A549 (cell line): Measurements from ENCODE around the gene TM4SF18. TPM values are rescaled to one million over a fixed set of nuclear protein-coding genes. Genes with fewer than 3 reads are reported as not detected.

Experiments
- ATAC-seq, 2 experiments: fragments of 200-7000 bp in 1 of 2; fragments of >200 bp in 1 of 2; cut with Nextera tagmentation in 1 of 2; cut with Tn5 transposase in 1 of 2; 3 replicates each; pipeline versions ENCODE4 v1.8.0 to v1.9.1; 2018 to 2020; ENCODE audit warnings: mild to moderate bottlenecking in 1 of 2, moderate library complexity in 1 of 2
- CTCF ChIA-PET: fragments of 300-600 bp; sonication (Branson Sonifier 250); formaldehyde crosslinking; extraction: SDS; loops from one replicate; lab custom pipeline; 2021; ENCODE audit warnings: antibody characterized with exemption, inconsistent platforms; lab: Yijun Ruan, JAX
- POLR2A ChIA-PET: fragments of 350-600 bp; formaldehyde crosslinking; extraction: SDS; loops from one replicate; lab custom pipeline; 2021; ENCODE audit warnings: antibody characterized with exemption, inconsistent platforms; lab: Yijun Ruan, JAX
- DNase-seq, 2 experiments: peaks; one replicate each; pipeline versions ENCODE4 v3.0.0 to v3.0.0-alpha.2; 2011 to 2016; ENCODE audit warnings: low read depth in 1 of 2, low spot score in 1 of 2
- FAIRE-seq: peaks from 2 replicates; lab custom pipeline; 2011; peaks lifted over from hg19 to GRCh38; lab: Jason Lieb, UNC
- H3K27ac ChIP-seq, 2 experiments: fragments of >200 bp; sonication (Bioruptor Twin); formaldehyde crosslinking; 3 replicates each; pipeline ENCODE4 v1.5.1; 2016 to 2017
- H3K4me1 ChIP-seq: fragments of >200 bp; sonication (Bioruptor Twin); formaldehyde crosslinking; 3 replicates; pipeline ENCODE4 v1.6.1; 2016
- H3K4me2 ChIP-seq: fragments of >200 bp; sonication (Bioruptor Twin); formaldehyde crosslinking; 3 replicates; pipeline ENCODE4 v1.6.1; 2016
- H3K4me3 ChIP-seq: fragments of >200 bp; sonication (Bioruptor Twin); formaldehyde crosslinking; 3 replicates; pipeline ENCODE4 v1.5.1; 2016
- H3K9me3 ChIP-seq: fragments of >200 bp; sonication (Bioruptor Twin); formaldehyde crosslinking; 3 replicates; pipeline ENCODE4 v1.6.1; 2016
- CHD2 ChIP-seq: fragments of 150-350 bp; IDR thresholded peaks from 2 replicates; pipeline ENCODE4 v1.6.1; 2014; ENCODE audit warnings: low read length; ENCODE audit not compliant: partially characterized antibody
- EHF ChIP-seq: fragments of 250-450 bp; sonication (Bioruptor Pico); IDR thresholded peaks from 2 replicates; pipeline ENCODE4 v1.5.0; 2020; ENCODE audit warnings: mild to moderate bottlenecking
- EHMT2 ChIP-seq: fragments of 200-600 bp; sonication (generic); IDR thresholded peaks from 2 replicates; pipeline ENCODE4 v1.6.1; 2016; ENCODE audit warnings: antibody characterized with exemption, low read depth, mild to moderate bottlenecking, moderate library complexity
- EP300 ChIP-seq, 2 experiments: fragments of >200 bp; sonication (Bioruptor Twin); formaldehyde crosslinking; IDR thresholded peaks; 2 replicates in 1 of 2; 3 replicates in 1 of 2; pipeline ENCODE4 v1.6.1; 2016 to 2017
- HMGXB4 ChIP-seq: fragments of 250-450 bp; sonication (Bioruptor Pico); IDR thresholded peaks from 2 replicates; pipeline ENCODE4 v1.5.0; 2021; ENCODE audit warnings: mild to moderate bottlenecking, moderate library complexity, borderline replicate concordance
- HOXA7 ChIP-seq: fragments of 250-450 bp; sonication (Bioruptor Pico); IDR thresholded peaks from 2 replicates; pipeline ENCODE4 v1.5.0; 2020; ENCODE audit warnings: mild to moderate bottlenecking, moderate library complexity
- HOXB5 ChIP-seq: fragments of 250-450 bp; sonication (Bioruptor Pico); IDR thresholded peaks from 2 replicates; pipeline ENCODE4 v1.5.0; 2020; ENCODE audit warnings: mild to moderate bottlenecking, moderate library complexity
- JUNB ChIP-seq: fragments of >200 bp; sonication (Bioruptor Twin); formaldehyde crosslinking; IDR thresholded peaks from 2 replicates; pipeline ENCODE4 v1.6.1; 2016
- KDM5A ChIP-seq: fragments of 200-600 bp; sonication (generic); IDR thresholded peaks from 2 replicates; pipeline ENCODE4 v1.6.1; 2016; ENCODE audit warnings: antibody characterized with exemption, mild to moderate bottlenecking
- MAZ ChIP-seq: fragments of 150-350 bp; IDR thresholded peaks from 2 replicates; pipeline ENCODE4 v1.6.1; 2014; ENCODE audit warnings: antibody characterized with exemption, low read depth, low read length, borderline replicate concordance
- NFE2L2 ChIP-seq: fragments of 150-350 bp; conservative IDR thresholded peaks from 2 replicates; pipeline ENCODE4 v1.6.1; 2014; ENCODE audit warnings: low read length
- NPAS2 ChIP-seq: fragments of 250-450 bp; sonication (Bioruptor Pico); IDR thresholded peaks from 2 replicates; pipeline ENCODE4 v1.8.0; 2022; ENCODE audit warnings: mild to moderate bottlenecking, moderate library complexity, borderline replicate concordance
- PBX3 ChIP-seq: IDR thresholded peaks from 2 replicates; pipeline ENCODE4 v1.6.1; 2012
- PHF8 ChIP-seq: fragments of 200-600 bp; sonication (generic); IDR thresholded peaks from 2 replicates; pipeline ENCODE4 v1.6.1; 2016; ENCODE audit warnings: low read depth, mild to moderate bottlenecking, antibody characterized with exemption, moderate library complexity, borderline replicate concordance
- POLR2A ChIP-seq: IDR thresholded peaks from 2 replicates; pipeline ENCODE4 v1.6.1; 2012; ENCODE audit warnings: mild to moderate bottlenecking, low read length
- RAD21 ChIP-seq, 2 experiments: fragments of >200 bp in 1 of 2; sonication (Bioruptor Twin) in 1 of 2; formaldehyde crosslinking in 1 of 2; IDR thresholded peaks in 1 of 2; conservative IDR thresholded peaks in 1 of 2; 2 replicates in 1 of 2; 3 replicates in 1 of 2; pipeline ENCODE4 v1.6.1; 2012 to 2018; ENCODE audit warnings: inconsistent platforms in 1 of 2
- RARB ChIP-seq: fragments of 250-450 bp; sonication (Bioruptor Pico); IDR thresholded peaks from 2 replicates; pipeline ENCODE4 v1.8.0; 2021; ENCODE audit warnings: mild to moderate bottlenecking, moderate library complexity
- RCOR1 ChIP-seq: fragments of 150-350 bp; IDR thresholded peaks from 2 replicates; pipeline ENCODE4 v1.6.1; 2014; ENCODE audit warnings: antibody characterized with exemption, low read length, low read depth
- SMC3 ChIP-seq: fragments of >200 bp; sonication (Bioruptor Twin); formaldehyde crosslinking; IDR thresholded peaks from 3 replicates; pipeline ENCODE4 v1.6.1; 2018; ENCODE audit warnings: inconsistent platforms
- TFCP2L1 ChIP-seq: fragments of 250-450 bp; sonication (Bioruptor Pico); IDR thresholded peaks from 2 replicates; pipeline ENCODE4 v1.5.0; 2021; ENCODE audit warnings: mild to moderate bottlenecking
- TP53 ChIP-seq: fragments of 250-450 bp; sonication (Bioruptor Pico); IDR thresholded peaks from 2 replicates; pipeline ENCODE4 v1.5.0; 2021; ENCODE audit warnings: mild to moderate bottlenecking, moderate library complexity
- ZC3H11A ChIP-seq: fragments of 450-650 bp; IDR thresholded peaks from 2 replicates; pipeline ENCODE4 v1.6.1; 2014; ENCODE audit warnings: antibody characterized with exemption, mild to moderate bottlenecking
- ZFP36 ChIP-seq: fragments of 450-650 bp; IDR thresholded peaks from 2 replicates; pipeline ENCODE4 v1.6.1; 2014; ENCODE audit warnings: borderline replicate concordance; ENCODE audit not compliant: partially characterized antibody
- ZNF302 ChIP-seq: fragments of 250-450 bp; sonication (Bioruptor Pico); IDR thresholded peaks from 2 replicates; pipeline ENCODE4 v1.9.0; 2021; ENCODE audit warnings: inconsistent platforms, mild to moderate bottlenecking, moderate library complexity
- WGBS: methylation state at CpG from one replicate; pipeline ENCODE4 v1.1.6; 2017; ENCODE audit errors: missing lambda C conversion rate; 5-methylcytosine and 5-hydroxymethylcytosine counted together
- polyA plus RNA-seq, 4 experiments: library from polyadenylated mRNA; depleted of rRNA in 3 of 4; stranded (reverse); fragments of >200 nt; fragmentation: RNase III in 1 of 4; extraction: RNeasy Plus Mini Kit Qiagen cat#74134 plus additional on column Dnase treatment in 1 of 4; gene quantifications; 2 replicates in 3 of 4; 3 replicates in 1 of 4; pipeline ENCODE4 v1.2.3, GENCODE V29; 2011 to 2017
- TF ChIP-seq, protein P1 (sequence below): fragments of >200 bp; sonication (Bioruptor Twin); formaldehyde crosslinking; IDR thresholded peaks from 2 replicates; pipeline ENCODE4 v1.6.1; 2016

TM4SF18 gene
- polyA plus RNA-seq, 2 of the 4 experiments (the other 2 are of a cell fraction), result 51.3 to 99.8 TPM

DNA sequence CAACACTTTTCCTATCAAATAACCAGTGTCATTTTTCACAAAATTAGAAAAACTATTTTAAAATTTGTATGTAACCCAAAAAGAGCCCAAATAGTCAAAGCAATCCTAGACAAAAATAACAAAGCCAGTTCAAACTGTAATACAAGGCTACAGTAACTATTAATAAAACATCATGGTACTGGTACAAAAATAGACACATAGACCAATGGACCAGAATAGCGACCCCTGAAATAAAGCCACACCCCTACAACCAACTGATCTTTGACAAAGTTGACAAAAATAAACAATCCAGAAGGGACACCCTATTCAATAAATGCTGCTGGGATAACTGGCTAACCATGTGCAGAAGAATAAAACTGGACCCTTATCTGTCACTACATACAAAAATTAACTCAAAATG is 19.9 kb downstream of the TM4SF18 start:
- POLR2A ChIA-PET, result no interaction called here
- FAIRE-seq (no peak), DNase-seq (no peak), ATAC-seq (no peak)
- WGBS, result 89% methylated on average over 1 of the region's 1 CpG
- peak overlapping the region; percentile 85 to 90; a peak in 3 of 6 replicates for H3K27ac ChIP-seq
- H3K9me3 ChIP-seq, result peaks cover 9% of the 10 kb centered on the region; the same call in 1 of the 3 replicates
- no peak for TF ChIP-seq EHF (CRISPR knock-in tag)
- TF ChIP-seq POLR2A, result no peak
- TF ChIP-seq JUNB, result no peak
- TF ChIP-seq PHF8, result no peak
- no peak for TF ChIP-seq ZNF302
- TF ChIP-seq RAD21 (conservative IDR thresholded peaks at IDR 0.05 in 1 of 2, IDR thresholded peaks at IDR 0.05 in 1 of 2), result no peak
- no peak for TF ChIP-seq KDM5A
- no peak for TF ChIP-seq HMGXB4 (CRISPR knock-in tag)
- TF ChIP-seq ZFP36, result no peak
- no peak for TF ChIP-seq TP53 (CRISPR knock-in tag)
- no peak for TF ChIP-seq TFCP2L1 (CRISPR knock-in tag)
- no peak for TF ChIP-seq RCOR1
- no peak for TF ChIP-seq SMC3
- H3K4me2 ChIP-seq, result no peak overlapping the region
- CTCF ChIA-PET, result interaction anchor here (3.3 kb wide), 1 partner anchor 21 kb away, joined by 21 read pairs; the partner anchor contains the start of gene TM4SF18
- H3K4me3 ChIP-seq, result no peak overlapping the region
- peaks cover 46% of the 10 kb centered on the region for H3K4me1 ChIP-seq

DNA sequence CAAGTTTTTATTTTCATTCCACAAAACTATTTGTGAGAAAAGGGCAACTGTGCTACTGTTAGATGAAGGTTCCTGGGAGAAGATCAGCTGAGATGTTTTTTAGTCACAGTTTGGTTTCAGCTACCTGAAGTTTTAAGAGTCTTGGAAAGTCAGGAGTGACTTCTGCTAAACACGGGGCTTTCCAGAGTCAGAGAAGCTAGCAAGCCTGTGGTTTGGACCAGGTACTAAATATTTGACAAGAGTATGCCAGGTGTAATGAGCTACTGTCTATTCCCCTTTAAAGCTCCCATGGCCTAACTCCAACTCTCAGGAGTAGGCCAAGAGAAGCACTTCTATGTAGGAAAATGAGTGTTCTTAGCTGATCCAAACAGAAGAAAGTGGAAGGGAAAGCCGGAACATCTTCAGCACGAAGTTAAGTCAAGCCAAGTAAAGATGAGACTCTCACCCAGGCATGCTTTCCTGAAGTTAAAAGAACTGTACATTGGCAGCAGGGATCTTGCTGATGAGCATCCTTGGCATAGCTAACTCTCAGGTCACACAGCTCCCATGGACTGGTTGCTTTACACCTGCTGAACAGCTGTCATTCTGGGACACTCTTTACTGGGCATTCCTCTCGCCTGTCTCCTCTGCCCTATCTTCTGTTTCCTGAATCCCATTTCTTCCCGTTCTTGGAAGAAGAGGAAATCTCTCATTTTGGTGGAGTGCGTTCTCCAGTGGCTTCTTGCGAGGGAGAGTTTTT is 22.5 kb downstream of the TM4SF18 start:
- POLR2A ChIA-PET, result interaction anchor here (1.5 kb wide), 1 partner anchor 11 kb away, joined by 6 read pairs; no protein-coding TSS in a partner anchor
- Histone ChIP-seq H3K27ac (peak overlapping the region; percentile 48 to 73), H3K9me3 (peaks cover 9% of the 10 kb centered on the region; the same call in 1 of the 3 replicates), H3K4me2 (peak overlapping the region; percentile 26), H3K4me3 (no peak overlapping the region), H3K4me1 (peaks cover 35% of the 10 kb centered on the region)
- WGBS, result 89% methylated on average over 7 of the region's 7 CpGs
- no peak for DNase-seq
- CTCF ChIA-PET, result interaction anchor here (0.9 to 1.7 kb wide), 5 partner anchors 10 to 22 kb away, joined by 3 to 5 read pairs (median 3); partner anchors contain the start of gene TM4SF18
- ATAC-seq, result no peak
- FAIRE-seq, result no peak
- no peak for TF ChIP-seq EP300 (IDR thresholded peaks at IDR 0.05)
- no peak for TF ChIP-seq POLR2A
- TF ChIP-seq, protein P1, sequence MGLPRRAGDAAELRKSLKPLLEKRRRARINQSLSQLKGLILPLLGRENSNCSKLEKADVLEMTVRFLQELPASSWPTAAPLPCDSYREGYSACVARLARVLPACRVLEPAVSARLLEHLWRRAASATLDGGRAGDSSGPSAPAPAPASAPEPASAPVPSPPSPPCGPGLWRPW, result no peak
- TF ChIP-seq EHMT2, result no peak
- no peak for TF ChIP-seq CHD2
- TF ChIP-seq RAD21 (conservative IDR thresholded peaks at IDR 0.05 in 1 of 2, IDR thresholded peaks at IDR 0.05 in 1 of 2), result no peak
- TF ChIP-seq JUNB, result no peak
- TF ChIP-seq TP53 (CRISPR knock-in tag), result no peak
- no peak for TF ChIP-seq HOXB5 (CRISPR knock-in tag)
- TF ChIP-seq NPAS2, result no peak
- no peak for TF ChIP-seq ZFP36
- TF ChIP-seq TFCP2L1 (CRISPR knock-in tag), result no peak
- no peak for TF ChIP-seq PBX3
- no peak for TF ChIP-seq NFE2L2
- TF ChIP-seq ZC3H11A, result no peak
- no peak for TF ChIP-seq HOXA7 (CRISPR knock-in tag)
- no peak for TF ChIP-seq MAZ
- no peak for TF ChIP-seq RARB (CRISPR knock-in tag)
